ENCODE results near the gene OTUD3. TPM values are rescaled to one million over a fixed set of nuclear protein-coding genes. Genes with fewer than 3 reads are reported as not detected.

Gene OTUD3
- polyA plus RNA-seq, 1 of the 3 experiments (the other 2 are of a cell fraction) = 2.6 TPM

DNA sequence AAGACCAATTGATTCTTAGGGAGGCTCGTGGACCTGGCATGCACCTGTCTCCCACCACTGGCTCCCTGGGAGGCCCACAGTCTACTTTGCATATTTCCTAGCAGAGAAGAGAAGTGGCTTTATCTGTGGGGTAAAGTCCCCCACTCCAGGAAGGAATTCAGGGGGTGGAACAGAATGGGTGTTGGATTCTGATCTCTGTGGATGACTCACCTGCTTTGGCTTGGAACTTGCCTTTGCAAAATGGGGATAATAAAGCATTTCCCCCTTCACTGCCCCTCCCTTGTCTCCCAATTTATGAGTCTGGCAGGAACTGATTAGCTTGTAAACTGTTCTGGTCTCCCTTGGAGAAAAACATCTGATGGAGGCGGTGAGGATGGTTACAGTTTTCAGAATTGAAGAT lies 21.2 kb upstream of the OTUD3 start:
- no peak overlapping the region for H2AFZ ChIP-seq (ENCODE audit: low read depth)
- TF ChIP-seq, protein P1, sequence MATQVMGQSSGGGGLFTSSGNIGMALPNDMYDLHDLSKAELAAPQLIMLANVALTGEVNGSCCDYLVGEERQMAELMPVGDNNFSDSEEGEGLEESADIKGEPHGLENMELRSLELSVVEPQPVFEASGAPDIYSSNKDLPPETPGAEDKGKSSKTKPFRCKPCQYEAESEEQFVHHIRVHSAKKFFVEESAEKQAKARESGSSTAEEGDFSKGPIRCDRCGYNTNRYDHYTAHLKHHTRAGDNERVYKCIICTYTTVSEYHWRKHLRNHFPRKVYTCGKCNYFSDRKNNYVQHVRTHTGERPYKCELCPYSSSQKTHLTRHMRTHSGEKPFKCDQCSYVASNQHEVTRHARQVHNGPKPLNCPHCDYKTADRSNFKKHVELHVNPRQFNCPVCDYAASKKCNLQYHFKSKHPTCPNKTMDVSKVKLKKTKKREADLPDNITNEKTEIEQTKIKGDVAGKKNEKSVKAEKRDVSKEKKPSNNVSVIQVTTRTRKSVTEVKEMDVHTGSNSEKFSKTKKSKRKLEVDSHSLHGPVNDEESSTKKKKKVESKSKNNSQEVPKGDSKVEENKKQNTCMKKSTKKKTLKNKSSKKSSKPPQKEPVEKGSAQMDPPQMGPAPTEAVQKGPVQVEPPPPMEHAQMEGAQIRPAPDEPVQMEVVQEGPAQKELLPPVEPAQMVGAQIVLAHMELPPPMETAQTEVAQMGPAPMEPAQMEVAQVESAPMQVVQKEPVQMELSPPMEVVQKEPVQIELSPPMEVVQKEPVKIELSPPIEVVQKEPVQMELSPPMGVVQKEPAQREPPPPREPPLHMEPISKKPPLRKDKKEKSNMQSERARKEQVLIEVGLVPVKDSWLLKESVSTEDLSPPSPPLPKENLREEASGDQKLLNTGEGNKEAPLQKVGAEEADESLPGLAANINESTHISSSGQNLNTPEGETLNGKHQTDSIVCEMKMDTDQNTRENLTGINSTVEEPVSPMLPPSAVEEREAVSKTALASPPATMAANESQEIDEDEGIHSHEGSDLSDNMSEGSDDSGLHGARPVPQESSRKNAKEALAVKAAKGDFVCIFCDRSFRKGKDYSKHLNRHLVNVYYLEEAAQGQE (IDR thresholded peaks at IDR 0.05; ENCODE audit: low read depth, low read length) = no peak
- TF ChIP-seq CHD2 (IDR thresholded peaks at IDR 0.05; ENCODE audit: low read length, partially characterized antibody) (no peak), FOSL2 (IDR thresholded peaks at IDR 0.05; ENCODE audit: borderline replicate concordance, low read depth) (no peak), MEF2A (IDR thresholded peaks at IDR 0.05; ENCODE audit: borderline replicate concordance, low read depth) (no peak), SMC3 (IDR thresholded peaks at IDR 0.05; ENCODE audit: low read depth, low read length) (no peak), EZH2phosphoT487 (IDR thresholded peaks at IDR 0.05; ENCODE audit: borderline replicate concordance, low read depth) (no peak), TCF12 (IDR thresholded peaks at IDR 0.05) (no peak)
- TF ChIP-seq, protein P2, sequence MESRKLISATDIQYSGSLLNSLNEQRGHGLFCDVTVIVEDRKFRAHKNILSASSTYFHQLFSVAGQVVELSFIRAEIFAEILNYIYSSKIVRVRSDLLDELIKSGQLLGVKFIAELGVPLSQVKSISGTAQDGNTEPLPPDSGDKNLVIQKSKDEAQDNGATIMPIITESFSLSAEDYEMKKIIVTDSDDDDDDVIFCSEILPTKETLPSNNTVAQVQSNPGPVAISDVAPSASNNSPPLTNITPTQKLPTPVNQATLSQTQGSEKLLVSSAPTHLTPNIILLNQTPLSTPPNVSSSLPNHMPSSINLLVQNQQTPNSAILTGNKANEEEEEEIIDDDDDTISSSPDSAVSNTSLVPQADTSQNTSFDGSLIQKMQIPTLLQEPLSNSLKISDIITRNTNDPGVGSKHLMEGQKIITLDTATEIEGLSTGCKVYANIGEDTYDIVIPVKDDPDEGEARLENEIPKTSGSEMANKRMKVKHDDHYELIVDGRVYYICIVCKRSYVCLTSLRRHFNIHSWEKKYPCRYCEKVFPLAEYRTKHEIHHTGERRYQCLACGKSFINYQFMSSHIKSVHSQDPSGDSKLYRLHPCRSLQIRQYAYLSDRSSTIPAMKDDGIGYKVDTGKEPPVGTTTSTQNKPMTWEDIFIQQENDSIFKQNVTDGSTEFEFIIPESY (IDR thresholded peaks at IDR 0.05; ENCODE audit: borderline replicate concordance, low read depth) = no peak
- no peaks in the 10 kb centered on the region; a peak in 2 of 4 replicates for H3K4me1 ChIP-seq (ENCODE audit: control insufficient read depth in 1 of 2, insufficient read depth in 2 of 2, low read depth in 1 of 2, low read length in 1 of 2)
- no peak for DNase-seq
- H3K36me3 ChIP-seq (replicated peaks in 1 of 2; ENCODE audit: control insufficient read depth in 1 of 2, insufficient read depth in 2 of 2, low read length in 1 of 2) = no peaks in the 10 kb centered on the region
- CTCF ChIA-PET = interaction anchor here (1.0 to 1.4 kb wide), 2 partner anchors 17 to 145 kb away, joined by 3 to 4 read pairs; no protein-coding TSS in a partner anchor
- no peak overlapping the region for H3K4me2 ChIP-seq
- no peaks in the 10 kb centered on the region for H4K20me1 ChIP-seq (ENCODE audit: insufficient read depth)
- no peaks in the 10 kb centered on the region for H3F3A ChIP-seq (replicated peaks; ENCODE audit: insufficient read depth)
- no peak overlapping the region for H3K27ac ChIP-seq (ENCODE audit: low read depth in 2 of 2, low read length in 1 of 2)
- H3K9ac ChIP-seq = no peak overlapping the region
- no peak overlapping the region for H3K4me3 ChIP-seq (ENCODE audit: low read depth in 2 of 2, low read length in 1 of 2)
- no peaks in the 10 kb centered on the region for H3K79me2 ChIP-seq (ENCODE audit: insufficient read depth)
- no peaks in the 10 kb centered on the region for H3K27me3 ChIP-seq (ENCODE audit: insufficient read depth)
- WGBS (ENCODE audit: low lambda C conversion rate) = 52% methylated on average over 2 of the region's 2 CpGs
- H3K9me2 ChIP-seq = no peaks in the 10 kb centered on the region
- no peaks in the 10 kb centered on the region for H3K9me3 ChIP-seq
- POLR2A ChIA-PET = interaction anchor here (0.6 kb wide), 1 partner anchor 11 kb away, joined by 3 read pairs; no protein-coding TSS in a partner anchor

DNA sequence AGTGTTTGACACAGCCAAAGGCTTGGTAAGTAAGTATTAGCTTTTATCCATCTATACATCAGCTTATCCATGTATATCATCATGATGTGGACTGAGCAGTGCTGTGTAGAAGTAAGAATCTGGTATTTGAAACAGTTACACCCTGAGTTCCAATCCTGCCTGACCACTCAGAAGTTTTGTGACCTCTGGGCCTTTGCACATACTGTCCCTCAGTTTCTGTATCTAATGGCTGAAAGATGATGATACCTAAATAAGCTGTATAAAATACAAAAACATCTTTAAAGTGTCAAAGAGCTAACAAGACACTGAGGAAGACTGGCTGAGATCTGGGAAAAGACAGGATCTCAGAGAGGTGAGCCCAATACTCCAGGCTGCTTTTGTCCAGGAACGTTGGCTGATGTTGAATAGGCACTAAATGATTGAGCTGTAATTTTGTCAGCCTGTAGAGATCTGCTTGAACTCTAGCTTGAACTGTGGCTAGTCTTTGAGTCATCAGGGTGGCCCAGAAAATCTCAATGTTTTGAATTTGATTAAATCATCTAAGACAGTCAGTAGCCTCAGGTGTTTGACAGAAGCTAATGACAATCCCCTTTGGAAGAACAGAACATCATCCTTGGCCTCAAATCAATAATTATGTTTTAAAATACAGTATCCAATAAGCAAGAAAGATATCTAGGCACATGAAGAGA lies 20.2 kb upstream of the OTUD3 start:
- H3K4me1 ChIP-seq (ENCODE audit: control insufficient read depth in 1 of 2, insufficient read depth in 2 of 2, low read depth in 1 of 2, low read length in 1 of 2) = no peaks in the 10 kb centered on the region; a peak in 2 of 4 replicates
- no peaks in the 10 kb centered on the region for H3K9me2 ChIP-seq
- 47% methylated on average over 1 of the region's 1 CpG for WGBS (ENCODE audit: low lambda C conversion rate)
- no peak overlapping the region for H3K4me3 ChIP-seq (ENCODE audit: low read depth in 2 of 2, low read length in 1 of 2)
- DNase-seq = no peak
- no peak overlapping the region for H2AFZ ChIP-seq (ENCODE audit: low read depth)
- no peak overlapping the region for H3K9ac ChIP-seq
- no peaks in the 10 kb centered on the region for H3F3A ChIP-seq (replicated peaks; ENCODE audit: insufficient read depth)
- no peak overlapping the region for H3K27ac ChIP-seq (ENCODE audit: low read depth in 2 of 2, low read length in 1 of 2)
- H3K9me3 ChIP-seq = no peaks in the 10 kb centered on the region
- no peaks in the 10 kb centered on the region for H3K36me3 ChIP-seq (replicated peaks in 1 of 2; ENCODE audit: control insufficient read depth in 1 of 2, insufficient read depth in 2 of 2, low read length in 1 of 2)
- no peak overlapping the region for H3K4me2 ChIP-seq
- no peaks in the 10 kb centered on the region for H3K27me3 ChIP-seq (ENCODE audit: insufficient read depth)
- ChIA-PET POLR2A (no interaction called here), CTCF (interaction anchor here (0.7 to 1.4 kb wide), 3 partner anchors 16 to 146 kb away, joined by 3 to 5 read pairs (median 4); no protein-coding TSS in a partner anchor)
- no peaks in the 10 kb centered on the region for H4K20me1 ChIP-seq (ENCODE audit: insufficient read depth)
- no peaks in the 10 kb centered on the region for H3K79me2 ChIP-seq (ENCODE audit: insufficient read depth)
- TF ChIP-seq SMC3 (IDR thresholded peaks at IDR 0.05; ENCODE audit: low read depth, low read length) (no peak), POLR2AphosphoS5 (IDR thresholded peaks at IDR 0.05; ENCODE audit: low read depth, low read length) (no peak), FOXJ3 (CRISPR knock-in tag; IDR thresholded peaks at IDR 0.05) (no peak), GABPA (IDR thresholded peaks at IDR 0.05; ENCODE audit: low read depth) (no peak), GATA2 (CRISPR knock-in tag; IDR thresholded peaks at IDR 0.05) (no peak), TCF12 (IDR thresholded peaks at IDR 0.05) (no peak), RAD21 (IDR thresholded peaks at IDR 0.05; ENCODE audit: low read length) (no peak), EP300 (IDR thresholded peaks at IDR 0.05; ENCODE audit: borderline replicate concordance in 1 of 2, low read depth in 1 of 2, low read length in 1 of 2) (no peak), NRF1 (IDR thresholded peaks at IDR 0.05; ENCODE audit: low read depth, low read length) (no peak), RFX5 (IDR thresholded peaks at IDR 0.05; ENCODE audit: low read length) (no peak)
- TF ChIP-seq, protein P3, sequence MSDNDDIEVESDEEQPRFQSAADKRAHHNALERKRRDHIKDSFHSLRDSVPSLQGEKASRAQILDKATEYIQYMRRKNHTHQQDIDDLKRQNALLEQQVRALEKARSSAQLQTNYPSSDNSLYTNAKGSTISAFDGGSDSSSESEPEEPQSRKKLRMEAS (IDR thresholded peaks at IDR 0.05; ENCODE audit: low read depth) = no peak
- TF ChIP-seq, protein P4, sequence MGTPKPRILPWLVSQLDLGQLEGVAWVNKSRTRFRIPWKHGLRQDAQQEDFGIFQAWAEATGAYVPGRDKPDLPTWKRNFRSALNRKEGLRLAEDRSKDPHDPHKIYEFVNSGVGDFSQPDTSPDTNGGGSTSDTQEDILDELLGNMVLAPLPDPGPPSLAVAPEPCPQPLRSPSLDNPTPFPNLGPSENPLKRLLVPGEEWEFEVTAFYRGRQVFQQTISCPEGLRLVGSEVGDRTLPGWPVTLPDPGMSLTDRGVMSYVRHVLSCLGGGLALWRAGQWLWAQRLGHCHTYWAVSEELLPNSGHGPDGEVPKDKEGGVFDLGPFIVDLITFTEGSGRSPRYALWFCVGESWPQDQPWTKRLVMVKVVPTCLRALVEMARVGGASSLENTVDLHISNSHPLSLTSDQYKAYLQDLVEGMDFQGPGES (IDR thresholded peaks at IDR 0.05; ENCODE audit: low read depth, low read length) = no peak

Measured in SK-N-SH (cell line).